ENCODE measurements around the gene MYO16.

GRCh38 chr13:108980237-108980636 is 350.8 kb downstream of the MYO16 start:
- TF ChIP-seq CTCF (conservative IDR thresholded peaks at IDR 0.05 in 1 of 2, IDR thresholded peaks at IDR 0.05 in 1 of 2; ENCODE audit: low read depth in 1 of 2, low read length in 2 of 2), result no peak
- TF ChIP-seq EZH2 (IDR thresholded peaks at IDR 0.05; ENCODE audit: low read length, missing control alignments), result no peak
